AG04449 (cell line): ENCODE measurements around the gene PRKAG2.

Source experiments
- CTCF ChIA-PET: fragments of 350-600 bp; formaldehyde crosslinking; extraction: SDS; loops from one replicate; lab custom pipeline; 2021; ENCODE audit warnings: antibody characterized with exemption; lab: Yijun Ruan, JAX
- POLR2A ChIA-PET: fragments of 400-600, 350-600 bp; formaldehyde crosslinking; extraction: SDS; loops from one replicate; lab custom pipeline; 2020; ENCODE audit warnings: antibody characterized with exemption, inconsistent platforms; lab: Yijun Ruan, JAX
- DNase-seq: peaks from one replicate; pipeline ENCODE4 v3.0.0-alpha.2; 2010; ENCODE audit warnings: low read depth, low spot score
- H3K4me3 ChIP-seq: 2 replicates; pipeline ENCODE4 v1.5.1; 2011; ENCODE audit warnings: low read depth, mild to moderate bottlenecking, control low read depth, low read length
- TF ChIP-seq, protein P1 (sequence below): IDR thresholded peaks from one replicate; pipeline ENCODE4 v1.5.1; 2011; ENCODE audit warnings: mild to moderate bottlenecking, moderate library complexity, low read length, control low read depth, inconsistent platforms; ENCODE audit not compliant: insufficient read depth; ENCODE audit errors: missing control alignments

PRKAG2 gene

GRCh38 chr7:151550656-151551286, 326.1 kb downstream of the PRKAG2 start:
- ChIA-PET POLR2A (no interaction called here), CTCF (interaction anchor here (1.0 kb wide), 1 partner anchor 208 kb away, joined by 3 read pairs; no protein-coding TSS in a partner anchor)
- DNase-seq: peak; percentile 67
- no peak overlapping the region for H3K4me3 ChIP-seq
- TF ChIP-seq, protein P1, sequence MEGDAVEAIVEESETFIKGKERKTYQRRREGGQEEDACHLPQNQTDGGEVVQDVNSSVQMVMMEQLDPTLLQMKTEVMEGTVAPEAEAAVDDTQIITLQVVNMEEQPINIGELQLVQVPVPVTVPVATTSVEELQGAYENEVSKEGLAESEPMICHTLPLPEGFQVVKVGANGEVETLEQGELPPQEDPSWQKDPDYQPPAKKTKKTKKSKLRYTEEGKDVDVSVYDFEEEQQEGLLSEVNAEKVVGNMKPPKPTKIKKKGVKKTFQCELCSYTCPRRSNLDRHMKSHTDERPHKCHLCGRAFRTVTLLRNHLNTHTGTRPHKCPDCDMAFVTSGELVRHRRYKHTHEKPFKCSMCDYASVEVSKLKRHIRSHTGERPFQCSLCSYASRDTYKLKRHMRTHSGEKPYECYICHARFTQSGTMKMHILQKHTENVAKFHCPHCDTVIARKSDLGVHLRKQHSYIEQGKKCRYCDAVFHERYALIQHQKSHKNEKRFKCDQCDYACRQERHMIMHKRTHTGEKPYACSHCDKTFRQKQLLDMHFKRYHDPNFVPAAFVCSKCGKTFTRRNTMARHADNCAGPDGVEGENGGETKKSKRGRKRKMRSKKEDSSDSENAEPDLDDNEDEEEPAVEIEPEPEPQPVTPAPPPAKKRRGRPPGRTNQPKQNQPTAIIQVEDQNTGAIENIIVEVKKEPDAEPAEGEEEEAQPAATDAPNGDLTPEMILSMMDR: no peak

GRCh38 chr7:151549644-151550043, 327.3 kb downstream of the PRKAG2 start:
- POLR2A ChIA-PET: no interaction called here
- CTCF ChIA-PET: no interaction called here
- no peak for DNase-seq
- TF ChIP-seq, protein P1: no peak
- no peak overlapping the region for H3K4me3 ChIP-seq

GRCh38 chr7:151549083-151549482, 327.8 kb downstream of the PRKAG2 start:
- POLR2A ChIA-PET: no interaction called here
- TF ChIP-seq, protein P1: no peak
- no peak overlapping the region for H3K4me3 ChIP-seq
- CTCF ChIA-PET: no interaction called here
- DNase-seq: no peak

DNA sequence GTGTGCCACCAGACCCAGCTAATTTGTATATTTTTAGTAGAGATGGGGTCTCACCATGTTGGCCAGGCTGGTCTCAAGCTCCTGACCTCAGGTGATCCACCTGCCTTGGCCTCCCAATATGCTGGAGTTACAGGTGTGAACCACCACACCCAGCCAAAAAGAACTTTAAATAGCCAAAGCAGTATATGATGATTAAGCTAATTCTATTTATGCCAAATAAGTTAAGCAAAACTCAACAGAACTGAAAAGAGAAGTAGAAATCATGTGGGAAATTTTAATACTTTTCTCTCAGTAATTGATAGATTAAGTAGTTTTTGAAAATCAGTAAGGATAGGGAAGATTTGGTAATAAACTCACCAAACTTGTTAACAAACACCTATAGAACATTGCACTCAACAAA, 332.7 kb downstream of the PRKAG2 start:
- DNase-seq: no peak
- POLR2A ChIA-PET: no interaction called here
- CTCF ChIA-PET: interaction anchor here (1.9 kb wide), 1 partner anchor 24 kb away, joined by 4 read pairs; the partner anchor contains the start of gene RHEB
- H3K4me3 ChIP-seq: no peak overlapping the region
- TF ChIP-seq, protein P1: no peak

- TF ChIP-seq, protein P1: no peak
- ChIA-PET CTCF (interaction anchor here (1.9 kb wide), 1 partner anchor 23 kb away, joined by 4 read pairs; the partner anchor contains the start of gene RHEB), POLR2A (no interaction called here)
Observed at GRCh38 chr7:151542606-151543130, 334.2 kb downstream of the PRKAG2 start.

GRCh38 chr7:151541709-151542499, 335.0 kb downstream of the PRKAG2 start:
- ChIA-PET CTCF (interaction anchor here (1.3 kb wide), 1 partner anchor 217 kb away, joined by 4 read pairs; no protein-coding TSS in a partner anchor), POLR2A (no interaction called here)
- H3K4me3 ChIP-seq: no peak overlapping the region
- no peak for DNase-seq
- TF ChIP-seq, protein P1: no peak

More at GRCh38 chr7:151542606-151543130, 334.2 kb downstream of the PRKAG2 start:
- DNase-seq: no peak
- H3K4me3 ChIP-seq: no peak overlapping the region
